UCSD-AML1 (cell line): Measurements from ENCODE around the gene CYGB.
"Not testable (repeated sequence)": the region's sequence is repeated elsewhere in the genome, so short reads cannot be mapped to it uniquely, and the experiment has no call there.

Experiments used
- DNase-seq: peaks from one replicate; lab custom pipeline; 2025; ENCODE audit not compliant: unreplicated experiment; lab: John Stamatoyannopoulos, UW

The CYGB gene

GRCh38 chr17:76538281-76538931, 897 bp upstream of the CYGB start:
- DNase-seq = no peak

GRCh38 chr17:76537288-76537577, 276 bp downstream of the CYGB start:
- DNase-seq = no peak

- no peak for DNase-seq
Measured at GRCh38 chr17:76536511-76537287, 810 bp downstream of the CYGB start.

- no peak for DNase-seq
Measured at GRCh38 chr17:76535788-76536510, 1.6 kb downstream of the CYGB start.

GRCh38 chr17:76534831-76535732, 2.4 kb downstream of the CYGB start:
- no peak for DNase-seq

GRCh38 chr17:76533640-76534359, 3.7 kb downstream of the CYGB start:
- not testable (repeated sequence) for DNase-seq

GRCh38 chr17:76532072-76532651, 5.3 kb downstream of the CYGB start:
- DNase-seq = no peak

- DNase-seq = no peak
Measured at GRCh38 chr17:76531486-76532038, 5.9 kb downstream of the CYGB start.

GRCh38 chr17:76530811-76531485, 6.6 kb downstream of the CYGB start:
- DNase-seq = no peak

GRCh38 chr17:76530095-76530723, 7.3 kb downstream of the CYGB start:
- peak; percentile 53 for DNase-seq

GRCh38 chr17:76529224-76530094, 8.1 kb downstream of the CYGB start:
- peak; percentile 49 for DNase-seq

- DNase-seq = no peak
Measured at GRCh38 chr17:76528528-76529223, 8.8 kb downstream of the CYGB start.

GRCh38 chr17:76528156-76528527, 9.4 kb downstream of the CYGB start:
- DNase-seq = no peak

GRCh38 chr17:76527430-76528111, 9.9 kb downstream of the CYGB start:
- DNase-seq = no peak

GRCh38 chr17:76527016-76527415, 10.5 kb downstream of the CYGB start:
- DNase-seq = not testable (repeated sequence)

- DNase-seq = not testable (repeated sequence)
Measured at GRCh38 chr17:76525513-76525833, 12.0 kb downstream of the CYGB start.
